GM12878 (cell line): Measurements from ENCODE around the gene ASIC3. TPM values are rescaled to one million over a fixed set of nuclear protein-coding genes. Genes with fewer than 3 reads are reported as not detected.

Source experiments
- ATAC-seq: fragments of 200-7000 bp; cut with Tn5 transposase; 3 replicates; pipeline ENCODE4 v1.9.1; 2020; ENCODE audit warnings: mild to moderate bottlenecking, moderate library complexity
- BruUV-seq: library from RNA; stranded (reverse); fragments of 400-500 nt; replicated peaks from 2 replicates; lab custom pipeline; 2021; lab: Mats Ljungman, UMichigan
- CTCF ChIA-PET: fragments of 300-600 bp; sonication (Branson Sonifier 250); formaldehyde crosslinking; extraction: SDS; loops from one replicate; lab custom pipeline; 2021; ENCODE audit warnings: inconsistent platforms; lab: Yijun Ruan, JAX
- POLR2A ChIA-PET: fragments of 350-600 bp; formaldehyde crosslinking; extraction: SDS; loops from one replicate; lab custom pipeline; 2021; ENCODE audit warnings: inconsistent platforms; lab: Charles Lee
- RAD21 ChIA-PET: fragments of 300-600 bp; sonication (Branson Sonifier 250); formaldehyde crosslinking; loops from one replicate; lab custom pipeline; 2023; ENCODE audit warnings: antibody characterized with exemption; ENCODE audit not compliant: unreplicated experiment; lab: Charles Lee
- SMC1A ChIA-PET: fragments of 300-600 bp; sonication (Branson Sonifier 250); formaldehyde crosslinking; loops from one replicate; lab custom pipeline; 2023; ENCODE audit not compliant: unreplicated experiment, uncharacterized antibody; lab: Charles Lee
- DNase-seq: peaks from one replicate; pipeline ENCODE4 v3.0.0-alpha.2; 2011; ENCODE audit warnings: low read depth, low spot score
- FAIRE-seq: peaks from 3 replicates; lab custom pipeline; 2011; peaks lifted over from hg19 to GRCh38; lab: Jason Lieb, UNC
- H2AFZ ChIP-seq: 2 replicates; pipeline ENCODE4 v1.6.0; 2011; ENCODE audit warnings: low read depth, low read length, control low read depth; ENCODE audit not compliant: control insufficient read depth
- H3K27ac ChIP-seq: 2 replicates; pipeline ENCODE4 v1.5.1; 2011; ENCODE audit warnings: control low read depth; ENCODE audit not compliant: control insufficient read depth, insufficient read depth
- H3K27me3 ChIP-seq, 2 experiments: replicated peaks in 1 of 2; 2 replicates each; pipeline versions ENCODE4 v1.6.0 to v1.6.1; 2011; ENCODE audit warnings: low read length in 1 of 2; ENCODE audit not compliant: control insufficient read depth in 2 of 2, insufficient read depth in 2 of 2
- H3K36me3 ChIP-seq, 2 experiments: 2 replicates each; pipeline ENCODE4 v1.5.1; 2011; ENCODE audit warnings: low read length in 1 of 2; ENCODE audit not compliant: control insufficient read depth in 2 of 2, insufficient read depth in 2 of 2
- H3K4me1 ChIP-seq: 2 replicates; pipeline ENCODE4 v1.6.1; 2011; ENCODE audit warnings: mild to moderate bottlenecking, low read length, moderate library complexity, mixed read lengths; ENCODE audit not compliant: control insufficient read depth, insufficient read depth
- H3K4me2 ChIP-seq: 2 replicates; pipeline ENCODE4 v1.6.0; 2011; ENCODE audit warnings: control low read depth; ENCODE audit not compliant: control insufficient read depth, insufficient read depth
- H3K4me3 ChIP-seq: fragments of 200-600 bp; sonication (generic); 2 replicates; pipeline ENCODE4 v1.5.1; 2016
- H3K79me2 ChIP-seq: 2 replicates; pipeline ENCODE4 v1.6.0; 2011; ENCODE audit warnings: low read length; ENCODE audit not compliant: control insufficient read depth, insufficient read depth
- H3K9ac ChIP-seq: 2 replicates; pipeline ENCODE4 v1.8.0; 2011; ENCODE audit warnings: low read length, control low read depth, mixed read lengths; ENCODE audit not compliant: control insufficient read depth, insufficient read depth
- H3K9me3 ChIP-seq: replicated peaks from 3 replicates; pipeline ENCODE4 v1.5.1; 2011; ENCODE audit warnings: mild to moderate bottlenecking, low read length; ENCODE audit not compliant: control insufficient read depth, insufficient read depth
- H4K20me1 ChIP-seq: 2 replicates; pipeline ENCODE4 v1.6.0; 2011; ENCODE audit not compliant: control insufficient read depth, insufficient read depth
- CEBPB ChIP-seq, 2 experiments: fragments of 150-350 bp in 1 of 2; IDR thresholded peaks; 2 replicates each; pipeline ENCODE4 v1.6.1; 2012 to 2014; ENCODE audit warnings: low read depth in 2 of 2, low read length in 2 of 2, borderline replicate concordance in 1 of 2, inconsistent platforms in 1 of 2
- CREM ChIP-seq: IDR thresholded peaks from 2 replicates; pipeline ENCODE4 v1.6.1; 2014; ENCODE audit warnings: antibody characterized with exemption, low read depth
- ELK1 ChIP-seq: IDR thresholded peaks from 2 replicates; pipeline ENCODE4 v1.6.1; 2012; ENCODE audit warnings: low read depth, low read length, improper control_type of control experiment
- FOXK2 ChIP-seq: fragments of 450-650 bp; IDR thresholded peaks from 2 replicates; pipeline ENCODE4 v1.6.1; 2017; ENCODE audit warnings: mild to moderate bottlenecking, moderate library complexity
- HCFC1 ChIP-seq: fragments of 150-350 bp; IDR thresholded peaks from 2 replicates; pipeline ENCODE4 v1.6.1; 2014; ENCODE audit warnings: low read length
- KLF5 ChIP-seq: fragments of 450-650 bp; IDR thresholded peaks from 2 replicates; pipeline ENCODE4 v1.6.1; 2014; ENCODE audit warnings: mild to moderate bottlenecking; ENCODE audit not compliant: partially characterized antibody
- LARP7 ChIP-seq: fragments of 450-650 bp; IDR thresholded peaks from 2 replicates; pipeline ENCODE4 v1.6.1; 2017; ENCODE audit warnings: mild to moderate bottlenecking
- NR2C2 ChIP-seq: IDR thresholded peaks from 2 replicates; pipeline ENCODE4 v1.6.1; 2011; ENCODE audit warnings: borderline replicate concordance, low read depth; ENCODE audit not compliant: control insufficient read depth, insufficient read length
- PAX5 ChIP-seq: IDR thresholded peaks from 2 replicates; pipeline ENCODE4 v1.6.1; 2011; ENCODE audit warnings: low read depth, low read length, borderline replicate concordance
- POU2F2 ChIP-seq: IDR thresholded peaks from 3 replicates; pipeline ENCODE4 v1.6.1; 2011; ENCODE audit warnings: low read depth, mild to moderate bottlenecking, low read length, borderline replicate concordance
- RAD51 ChIP-seq: fragments of 450-650 bp; IDR thresholded peaks from 2 replicates; pipeline ENCODE4 v1.6.1; 2016; ENCODE audit warnings: moderate library complexity, mild to moderate bottlenecking, inconsistent platforms
- RBBP5 ChIP-seq: fragments of 200-600 bp; sonication (generic); conservative IDR thresholded peaks from 2 replicates; pipeline ENCODE4 v1.6.1; 2016
- RELB ChIP-seq: fragments of 450-650 bp; IDR thresholded peaks from 2 replicates; pipeline ENCODE4 v1.6.1; 2017; ENCODE audit warnings: low read depth, mild to moderate bottlenecking, moderate library complexity
- SMAD1 ChIP-seq: fragments of 450-650 bp; IDR thresholded peaks from 2 replicates; pipeline ENCODE4 v1.6.1; 2018; ENCODE audit warnings: mild to moderate bottlenecking, low read depth; ENCODE audit not compliant: partially characterized antibody
- ZNF207 ChIP-seq: fragments of 450-650 bp; IDR thresholded peaks from 2 replicates; pipeline ENCODE4 v1.6.1; 2014; ENCODE audit warnings: antibody characterized with exemption, mild to moderate bottlenecking, borderline replicate concordance
- ZNF622 ChIP-seq: fragments of 450-650 bp; IDR thresholded peaks from 2 replicates; pipeline ENCODE4 v1.6.1; 2017; ENCODE audit warnings: mild to moderate bottlenecking, inconsistent platforms
- ZNF687 ChIP-seq: fragments of 450-650 bp; IDR thresholded peaks from 2 replicates; pipeline ENCODE4 v1.6.1; 2017; ENCODE audit warnings: mild to moderate bottlenecking, moderate library complexity
- WGBS: methylation state at CpG from one replicate; pipeline ENCODE4 v1.1.6; 2016; ENCODE audit warnings: low lambda C conversion rate; ENCODE audit not compliant: insufficient replicate concordance, insufficient coverage; ENCODE audit errors: missing lambda C conversion rate; 5-methylcytosine and 5-hydroxymethylcytosine counted together
- in situ Hi-C: fragments of 300-500 bp; cut with MboI; formaldehyde crosslinking; loops from 9 replicates; pipeline ENCODE4 v1.14.3; 2018; ENCODE audit warnings: mixed read lengths
- intact Hi-C: fragments of 100-400 bp; cut with micrococcal nuclease; formaldehyde crosslinking; loops from one replicate; pipeline ENCODE4 v1.14.2; 2022; ENCODE audit not compliant: unreplicated experiment
- polyA plus RNA-seq, 11 experiments: library from polyadenylated mRNA; depleted of rRNA in 4 of 11; unstranded in 6 of 11; stranded (reverse) in 5 of 11; fragments of >200 nt; fragmentation: Nextera tagmentation in 4 of 11; fragmentation: Illumina TruSeq in 1 of 11; extraction: Ambion mirVana in 4 of 11; extraction: Trizol in 1 of 11; gene quantifications; 1 replicate in 1 of 11; 2 replicates in 10 of 11; pipeline versions ENCODE4 v1.2.1 to v1.2.3, GENCODE V29; 2011 to 2016; ENCODE audit warnings: inconsistent platforms in 2 of 11, missing spikeins in 2 of 11, low read depth in 1 of 11
- total RNA-seq, 4 experiments: library from RNA; depleted of rRNA in 3 of 4; stranded (reverse); fragments of >200 nt in 3 of 4; fragmentation: Illumina TruSeq in 1 of 4; extraction: Trizol in 1 of 4; gene quantifications; 2 replicates each; pipeline versions ENCODE4 v1.2.1 to v1.2.3, GENCODE V29; 2013 to 2021

The ASIC3 gene
- total and polyA plus RNA-seq, 10 of the 15 experiments (the other 5 are each of a cell fraction or from before 2014, with no cell fraction given), result 0.07 to 1.0 (median 0.44) TPM; not detected in 4

GRCh38 chr7:151080522-151081169 lies 32.3 kb downstream of the ASIC3 start, which contains the start of gene FASTK:
TSS of gene FASTK (minus strand) at chr7:151080809. CDS start at chr7:151080766, 43 bp downstream.
- DNase-seq, result no peak
- peak; percentile 89 for FAIRE-seq
- H3K27me3 ChIP-seq, result no peaks in the 10 kb centered on the region
- no TSS peak for BruUV-seq
- peak within 1 kb of the TSS; percentile 100 for H3K4me2 ChIP-seq
- peak within 1 kb of the TSS; percentile 83 for H3K4me3 ChIP-seq
- H3K9ac ChIP-seq, result peak within 1 kb of the TSS; percentile 96
- H3K79me2 ChIP-seq, result peaks cover 41% of the 10 kb centered on the region
- in situ Hi-C loops, result no loop called here
- peaks cover 31% of the 10 kb centered on the region for H3K4me1 ChIP-seq
- ChIA-PET SMC1A (interaction anchor here (0.7 to 0.8 kb wide), 3 partner anchors 13 to 1480 kb away, joined by 3 to 4 read pairs (median 3); no protein-coding TSS in a partner anchor), CTCF (interaction anchor here (0.8 kb wide), 1 partner anchor 22 kb away, joined by 3 read pairs; the partner anchor contains the start of gene SLC4A2), RAD21 (interaction anchor here (1.0 kb wide), 1 partner anchor 53 kb away, joined by 3 read pairs; the partner anchor contains the start of gene ABCB8), POLR2A (interaction anchor here (0.9 to 1.0 kb wide), 3 partner anchors 9 to 52 kb away, joined by 3 to 7 read pairs (median 3); partner anchors contain the start of gene ABCB8)
- intact Hi-C loops, result loop anchor here (1.0 kb wide), 1 partner anchor 22 kb away; no protein-coding TSS in a partner anchor
- no peaks in the 10 kb centered on the region; the same call in 1 of the 2 replicates for H4K20me1 ChIP-seq
- H3K36me3 ChIP-seq, result peaks cover 0 to 11% of the 10 kb centered on the region in 2 experiments; a peak in 2 of 4 replicates
- WGBS, result 2% methylated on average over 57 of the region's 66 CpGs
- H3K9me3 ChIP-seq, result no peaks in the 10 kb centered on the region
- ATAC-seq, result peak; percentile 89
- peak within 1 kb of the TSS; percentile 75 for H2AFZ ChIP-seq
- peak within 1 kb of the TSS; percentile 90 for H3K27ac ChIP-seq
- TF ChIP-seq ZNF687 (0 out of 2 replicates have a peak, but pooled peaks have one; percentile 62), RBBP5 (no peak), ZNF622 (no peak; the same call in 1 of the 2 replicates), CEBPB (IDR thresholded peaks at IDR 0.05; ENCODE audit: borderline replicate concordance in 1 of 2, low read depth in 2 of 2, low read length in 2 of 2) (no peak), ELK1 (no peak), HCFC1 (peak; percentile 70), SMAD1 (no peak), POU2F2 (peak; percentile 66; the same call in 1 of the 3 replicates), NR2C2 (no peak), ZNF207 (no peak; the same call in 1 of the 2 replicates), RELB (peak; percentile 86), FOXK2 (no peak), LARP7 (peak; percentile 58; the same call in 1 of the 2 replicates), KLF5 (peak; percentile 61), RAD51 (no peak), PAX5 (no peak), CREM (0 out of 2 replicates have a peak, but pooled peaks have one; percentile 60)
